ENCODE measurements around the gene SMPD3.
A peak's percentile ranks its signal among the peaks of the same experiment; 100 is the strongest.

SMPD3 gene

GRCh38 chr16:68369697-68370580, 78.4 kb downstream of the SMPD3 start:
- DNase-seq (ENCODE audit: low spot score): no peak

- DNase-seq (ENCODE audit: low spot score): no peak
These were observed 79.1 kb downstream of the SMPD3 start for GRCh38 chr16:68369168-68369567.

GRCh38 chr16:68368301-68368888, 79.9 kb downstream of the SMPD3 start:
- DNase-seq (ENCODE audit: low spot score): no peak

- DNase-seq (ENCODE audit: low spot score): no peak
These were observed 80.4 kb downstream of the SMPD3 start for GRCh38 chr16:68367891-68368290.

- DNase-seq (ENCODE audit: low spot score): no peak
These were observed 80.9 kb downstream of the SMPD3 start for GRCh38 chr16:68367440-68367839.

- DNase-seq (ENCODE audit: low spot score): peak; percentile 25
These were observed 81.3 kb downstream of the SMPD3 start for GRCh38 chr16:68367030-68367429.

- no peak for DNase-seq (ENCODE audit: low spot score)
These were observed 82.2 kb downstream of the SMPD3 start for GRCh38 chr16:68366062-68366461.

GRCh38 chr16:68365167-68365817, 83.0 kb downstream of the SMPD3 start:
- DNase-seq (ENCODE audit: low spot score): peak; percentile 17

GRCh38 chr16:68364561-68364998, 83.7 kb downstream of the SMPD3 start:
- DNase-seq (ENCODE audit: low spot score): no peak

- DNase-seq (ENCODE audit: low spot score): no peak
These were observed 84.4 kb downstream of the SMPD3 start for GRCh38 chr16:68363658-68364521.

- no peak for DNase-seq (ENCODE audit: low spot score)
These were observed 85.2 kb downstream of the SMPD3 start for GRCh38 chr16:68362947-68363657.

- no peak for DNase-seq (ENCODE audit: low spot score)
These were observed 85.9 kb downstream of the SMPD3 start for GRCh38 chr16:68362262-68362913.

- no peak for DNase-seq (ENCODE audit: low spot score)
These were observed 86.8 kb downstream of the SMPD3 start for GRCh38 chr16:68361485-68361884.

GRCh38 chr16:68360956-68361355, 87.4 kb downstream of the SMPD3 start:
- DNase-seq (ENCODE audit: low spot score): no peak

GRCh38 chr16:68360547-68360946, 87.8 kb downstream of the SMPD3 start:
- DNase-seq (ENCODE audit: low spot score): no peak

- DNase-seq (ENCODE audit: low spot score): no peak
These were observed 88.7 kb downstream of the SMPD3 start for GRCh38 chr16:68359398-68360191.

- no peak for DNase-seq (ENCODE audit: low spot score)
These were observed 89.4 kb downstream of the SMPD3 start for GRCh38 chr16:68358951-68359350.

- DNase-seq (ENCODE audit: low spot score): no peak
These were observed 90.4 kb downstream of the SMPD3 start for GRCh38 chr16:68357923-68358322.

- DNase-seq (ENCODE audit: low spot score): no peak
These were observed 90.8 kb downstream of the SMPD3 start for GRCh38 chr16:68357521-68357922.

GRCh38 chr16:68356919-68357286, 91.4 kb downstream of the SMPD3 start:
- no peak for DNase-seq (ENCODE audit: low spot score)

Measured in kidney tubule cell (primary cell).